PC-9 (cell line): Measurements from ENCODE around the gene LDLRAD2. TPM values are rescaled to one million over a fixed set of nuclear protein-coding genes. Genes with fewer than 3 reads are reported as not detected.

ENCODE experiments used
- BruUV-seq: library from RNA; stranded (reverse); fragments of 400-500 nt; replicated peaks from 2 replicates; lab custom pipeline; 2021; lab: Mats Ljungman, UMichigan
- CTCF ChIA-PET: fragments of 300-600 bp; sonication (Branson Sonifier 250); formaldehyde crosslinking; loops from one replicate; lab custom pipeline; 2022; ENCODE audit warnings: antibody characterized with exemption; lab: Charles Lee
- POLR2A ChIA-PET: fragments of 300-600 bp; sonication (Branson Sonifier 250); formaldehyde crosslinking; loops from one replicate; lab custom pipeline; 2022; ENCODE audit warnings: antibody characterized with exemption; ENCODE audit not compliant: unreplicated experiment; lab: Charles Lee
- DNase-seq, 2 experiments: peaks; one replicate each; pipeline versions ENCODE4 v3.0.0 to v3.0.0-alpha.2; 2015 to 2022; ENCODE audit warnings: mixed read lengths in 1 of 2
- H2AFZ ChIP-seq: fragments of 200-600 bp; sonication (generic); 2 replicates; pipeline ENCODE4 v1.8.1; 2017; ENCODE audit warnings: antibody characterized with exemption
- H3F3A ChIP-seq: fragments of 200-600 bp; sonication (generic); 2 replicates; pipeline ENCODE4 v1.8.1; 2017; ENCODE audit warnings: antibody characterized with exemption, mild to moderate bottlenecking, low read depth; ENCODE audit not compliant: insufficient read depth
- H3K27ac ChIP-seq: fragments of 200-600 bp; sonication (generic); 2 replicates; pipeline ENCODE4 v1.6.1; 2016; ENCODE audit warnings: mixed run types
- H3K27me3 ChIP-seq: fragments of 200-600 bp; sonication (generic); 2 replicates; pipeline ENCODE4 v1.6.1; 2016; ENCODE audit warnings: low read depth, mixed run types; ENCODE audit not compliant: insufficient read depth
- H3K36me3 ChIP-seq: fragments of 200-600 bp; sonication (generic); 2 replicates; pipeline ENCODE4 v1.6.1; 2016; ENCODE audit warnings: low read depth, mixed run types
- H3K4me1 ChIP-seq: fragments of 200-600 bp; sonication (generic); replicated peaks from 2 replicates; pipeline ENCODE4 v1.6.1; 2016; ENCODE audit warnings: mixed run types; ENCODE audit not compliant: insufficient read depth
- H3K4me2 ChIP-seq: fragments of 200-600 bp; sonication (generic); 2 replicates; pipeline ENCODE4 v1.6.1; 2017; ENCODE audit warnings: mixed run types
- H3K4me3 ChIP-seq: fragments of 200-600 bp; sonication (generic); 2 replicates; pipeline ENCODE4 v1.6.1; 2016; ENCODE audit warnings: mixed run types
- H3K79me2 ChIP-seq: fragments of 200-600 bp; sonication (generic); 2 replicates; pipeline ENCODE4 v1.6.1; 2017; ENCODE audit warnings: low read depth, mixed run types
- H3K9me2 ChIP-seq: fragments of 200-600 bp; sonication (generic); 2 replicates; pipeline ENCODE4 v1.8.1; 2017; ENCODE audit warnings: mild to moderate bottlenecking; ENCODE audit not compliant: insufficient read depth
- H3K9me3 ChIP-seq: fragments of 200-600 bp; sonication (generic); 2 replicates; pipeline ENCODE4 v1.8.1; 2016; ENCODE audit warnings: low read depth; ENCODE audit not compliant: insufficient read depth
- H4K20me1 ChIP-seq: fragments of 200-600 bp; sonication (generic); 2 replicates; pipeline ENCODE4 v1.8.1; 2017; ENCODE audit not compliant: insufficient read depth
- CTCF ChIP-seq: fragments of 200-600 bp; sonication (generic); conservative IDR thresholded peaks from 2 replicates; pipeline ENCODE4 v1.6.1; 2017; ENCODE audit warnings: mixed run types, antibody characterized with exemption, mild to moderate bottlenecking, moderate library complexity
- EZH2 ChIP-seq: fragments of 200-600 bp; sonication (generic); IDR thresholded peaks from 2 replicates; pipeline ENCODE4 v1.8.0; 2017; ENCODE audit warnings: antibody characterized with exemption, low read depth
- intact Hi-C: fragments of 100-400 bp; cut with micrococcal nuclease; formaldehyde crosslinking; loops from one replicate; pipeline ENCODE4 v1.10.0; 2022; ENCODE audit not compliant: unreplicated experiment
- total RNA-seq: library from RNA; stranded (reverse); gene quantifications from 2 replicates; pipeline ENCODE4 v1.2.3, GENCODE V29; 2021

LDLRAD2 gene
- total RNA-seq, 1 experiment from 2014 or later = not detected

- H3K36me3 ChIP-seq = no peaks in the 10 kb centered on the region
- H3K4me1 ChIP-seq = peaks cover 8% of the 10 kb centered on the region
- peak overlapping the region; percentile 96 for H3K4me3 ChIP-seq
- DNase-seq = peak in 1 of 2 experiments; percentile 37
- H3F3A ChIP-seq = peaks cover 20% of the 10 kb centered on the region; the same call in 1 of the 2 replicates
- peak overlapping the region; percentile 88 for H3K4me2 ChIP-seq
- H2AFZ ChIP-seq = peak overlapping the region; percentile 92
- POLR2A ChIA-PET = interaction anchor here (0.7 kb wide), 1 partner anchor 28 kb away, joined by 6 read pairs; no protein-coding TSS in a partner anchor
- peaks cover 4% of the 10 kb centered on the region; the same call in 1 of the 2 replicates for H4K20me1 ChIP-seq
- intact Hi-C loops = loop anchor here (2.0 to 10.0 kb wide), 4 partner anchors 18 to 180 kb away; partner anchors contain the start of gene HSPG2
- H3K79me2 ChIP-seq = peaks cover 50% of the 10 kb centered on the region
- BruUV-seq = no TSS peak
- CTCF ChIA-PET = interaction anchor here (0.6 kb wide), 1 partner anchor 512 kb away, joined by 3 read pairs; no protein-coding TSS in a partner anchor
- H3K27ac ChIP-seq = peak overlapping the region; percentile 99
- no peak for TF ChIP-seq EZH2
- TF ChIP-seq CTCF = no peak
- no peaks in the 10 kb centered on the region for H3K9me3 ChIP-seq
- no peaks in the 10 kb centered on the region for H3K9me2 ChIP-seq
- no peaks in the 10 kb centered on the region for H3K27me3 ChIP-seq
Observed at GRCh38 chr1:21782349-21782867, 29.7 kb upstream of the LDLRAD2 start.

DNA sequence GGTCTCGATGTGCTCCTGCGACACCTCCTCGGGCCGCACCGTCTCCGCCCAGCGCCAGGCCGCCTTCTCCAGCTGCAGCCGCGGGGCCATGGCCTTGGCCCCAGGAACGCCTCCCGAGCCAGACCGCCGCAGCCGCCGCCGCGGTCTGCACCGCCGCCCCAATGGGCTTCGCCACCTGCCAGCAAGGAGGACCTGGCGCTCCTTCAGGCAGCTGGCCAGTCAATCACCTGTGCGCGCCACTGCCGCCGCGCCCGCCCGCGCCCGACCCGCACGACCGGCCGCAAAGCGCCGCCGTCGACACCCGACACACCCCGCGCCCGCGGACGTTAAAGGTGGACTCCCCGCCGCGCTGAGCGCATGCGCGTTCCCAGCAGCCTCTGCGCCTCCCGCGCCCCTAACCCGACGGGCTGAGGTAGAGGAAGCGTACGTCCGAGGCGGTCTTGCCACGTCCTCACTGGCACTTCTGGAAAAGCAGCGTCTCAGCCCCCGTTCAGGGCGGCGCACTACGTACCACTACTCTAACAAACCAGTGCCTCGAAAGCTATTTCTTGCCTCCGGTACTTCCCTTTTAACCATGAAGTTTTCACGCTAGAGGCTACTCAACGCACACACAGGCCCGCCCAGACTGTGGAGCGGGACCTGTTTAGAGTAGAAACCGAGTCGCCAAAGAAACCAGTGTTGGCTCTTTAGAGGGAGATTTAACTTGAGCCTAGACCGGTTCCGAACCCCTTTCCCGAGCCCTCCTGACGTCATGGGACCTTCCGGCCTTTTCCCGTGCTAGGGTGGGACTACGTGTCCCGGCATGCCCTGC lies 29.0 kb upstream of the LDLRAD2 start, which contains the start of gene USP48:
TSS of gene USP48 (minus strand) at position 282 of the 811 bp plus-strand sequence. CDS start at position 90, 192 bp downstream.
- H3K27me3 ChIP-seq = no peaks in the 10 kb centered on the region
- DNase-seq = peak; percentile 82 to 97
- BruUV-seq = TSS peak; percentile 97
- peak within 1 kb of the TSS; percentile 99 for H3K27ac ChIP-seq
- CTCF ChIA-PET = interaction anchor here (0.6 kb wide), 2 partner anchors 32 to 513 kb away, joined by 3 to 12 read pairs; no protein-coding TSS in a partner anchor
- peak within 1 kb of the TSS; percentile 88 for H3K4me2 ChIP-seq
- peak within 1 kb of the TSS; percentile 96 for H3K4me3 ChIP-seq
- no peaks in the 10 kb centered on the region for H3K9me2 ChIP-seq
- H3K36me3 ChIP-seq = no peaks in the 10 kb centered on the region
- TF ChIP-seq CTCF (0 out of 2 replicates have a peak, but pooled peaks have one; percentile 13), EZH2 (no peak)
- intact Hi-C loops = loop anchor here (2.0 to 10.0 kb wide), 4 partner anchors 18 to 179 kb away; partner anchors contain the start of gene HSPG2
- H3K4me1 ChIP-seq = peaks cover 12% of the 10 kb centered on the region
- H4K20me1 ChIP-seq = peaks cover 4% of the 10 kb centered on the region; the same call in 1 of the 2 replicates
- H2AFZ ChIP-seq = peak within 1 kb of the TSS; percentile 92
- H3F3A ChIP-seq = peaks cover 26% of the 10 kb centered on the region; the same call in 1 of the 2 replicates
- peaks cover 44% of the 10 kb centered on the region for H3K79me2 ChIP-seq
- H3K9me3 ChIP-seq = no peaks in the 10 kb centered on the region
- POLR2A ChIA-PET = interaction anchor here (0.5 to 0.7 kb wide), 2 partner anchors 27 to 114 kb away, joined by 5 to 6 read pairs; no protein-coding TSS in a partner anchor
